ENCODE data around the gene LRRC75A. TPM values are rescaled to one million over a fixed set of nuclear protein-coding genes. Genes with fewer than 3 reads are reported as not detected.

The LRRC75A gene
- total RNA-seq, 1 donor from 2014 or later = 1.8 TPM

GRCh38 chr17:16435925-16436886 is 55.8 kb downstream of the LRRC75A start:
- peaks cover 25% of the 10 kb centered on the region for H3K4me1 Mint-ChIP-seq (ENCODE audit: unreplicated experiment)
- H3K36me3 Mint-ChIP-seq (ENCODE audit: unreplicated experiment) = peaks cover 8% of the 10 kb centered on the region
- TF ChIP-seq, protein P1, sequence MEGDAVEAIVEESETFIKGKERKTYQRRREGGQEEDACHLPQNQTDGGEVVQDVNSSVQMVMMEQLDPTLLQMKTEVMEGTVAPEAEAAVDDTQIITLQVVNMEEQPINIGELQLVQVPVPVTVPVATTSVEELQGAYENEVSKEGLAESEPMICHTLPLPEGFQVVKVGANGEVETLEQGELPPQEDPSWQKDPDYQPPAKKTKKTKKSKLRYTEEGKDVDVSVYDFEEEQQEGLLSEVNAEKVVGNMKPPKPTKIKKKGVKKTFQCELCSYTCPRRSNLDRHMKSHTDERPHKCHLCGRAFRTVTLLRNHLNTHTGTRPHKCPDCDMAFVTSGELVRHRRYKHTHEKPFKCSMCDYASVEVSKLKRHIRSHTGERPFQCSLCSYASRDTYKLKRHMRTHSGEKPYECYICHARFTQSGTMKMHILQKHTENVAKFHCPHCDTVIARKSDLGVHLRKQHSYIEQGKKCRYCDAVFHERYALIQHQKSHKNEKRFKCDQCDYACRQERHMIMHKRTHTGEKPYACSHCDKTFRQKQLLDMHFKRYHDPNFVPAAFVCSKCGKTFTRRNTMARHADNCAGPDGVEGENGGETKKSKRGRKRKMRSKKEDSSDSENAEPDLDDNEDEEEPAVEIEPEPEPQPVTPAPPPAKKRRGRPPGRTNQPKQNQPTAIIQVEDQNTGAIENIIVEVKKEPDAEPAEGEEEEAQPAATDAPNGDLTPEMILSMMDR (IDR thresholded peaks at IDR 0.05) = no peak
- no peaks in the 10 kb centered on the region for H3K9me3 Mint-ChIP-seq (ENCODE audit: unreplicated experiment)
- no peaks in the 10 kb centered on the region for H3K27me3 Mint-ChIP-seq (ENCODE audit: unreplicated experiment)
- H3K4me3 Mint-ChIP-seq (ENCODE audit: unreplicated experiment) = no peak overlapping the region
- DNase-seq (ENCODE audit: extremely low spot score, unreplicated experiment) = no peak
- no peak overlapping the region for H3K27ac Mint-ChIP-seq (ENCODE audit: unreplicated experiment)

GRCh38 chr17:16434662-16435061 is 57.3 kb downstream of the LRRC75A start:
- Mint-ChIP-seq H3K4me1 (ENCODE audit: unreplicated experiment) (peaks cover 9% of the 10 kb centered on the region), H3K36me3 (ENCODE audit: unreplicated experiment) (no peaks in the 10 kb centered on the region), H3K9me3 (ENCODE audit: unreplicated experiment) (no peaks in the 10 kb centered on the region), H3K27me3 (ENCODE audit: unreplicated experiment) (no peaks in the 10 kb centered on the region), H3K27ac (ENCODE audit: unreplicated experiment) (no peak overlapping the region), H3K4me3 (ENCODE audit: unreplicated experiment) (no peak overlapping the region)
- TF ChIP-seq, protein P1 (IDR thresholded peaks at IDR 0.05) = no peak
- no peak for DNase-seq (ENCODE audit: extremely low spot score, unreplicated experiment)

GRCh38 chr17:16433514-16433913 is 58.5 kb downstream of the LRRC75A start:
- H3K9me3 Mint-ChIP-seq (ENCODE audit: unreplicated experiment) = no peaks in the 10 kb centered on the region
- TF ChIP-seq, protein P1 (IDR thresholded peaks at IDR 0.05) = no peak
- peaks cover 5% of the 10 kb centered on the region for H3K4me1 Mint-ChIP-seq (ENCODE audit: unreplicated experiment)
- no peak overlapping the region for H3K27ac Mint-ChIP-seq (ENCODE audit: unreplicated experiment)
- no peaks in the 10 kb centered on the region for H3K27me3 Mint-ChIP-seq (ENCODE audit: unreplicated experiment)
- no peak for DNase-seq (ENCODE audit: extremely low spot score, unreplicated experiment)
- H3K36me3 Mint-ChIP-seq (ENCODE audit: unreplicated experiment) = no peaks in the 10 kb centered on the region
- H3K4me3 Mint-ChIP-seq (ENCODE audit: unreplicated experiment) = no peak overlapping the region

DNA sequence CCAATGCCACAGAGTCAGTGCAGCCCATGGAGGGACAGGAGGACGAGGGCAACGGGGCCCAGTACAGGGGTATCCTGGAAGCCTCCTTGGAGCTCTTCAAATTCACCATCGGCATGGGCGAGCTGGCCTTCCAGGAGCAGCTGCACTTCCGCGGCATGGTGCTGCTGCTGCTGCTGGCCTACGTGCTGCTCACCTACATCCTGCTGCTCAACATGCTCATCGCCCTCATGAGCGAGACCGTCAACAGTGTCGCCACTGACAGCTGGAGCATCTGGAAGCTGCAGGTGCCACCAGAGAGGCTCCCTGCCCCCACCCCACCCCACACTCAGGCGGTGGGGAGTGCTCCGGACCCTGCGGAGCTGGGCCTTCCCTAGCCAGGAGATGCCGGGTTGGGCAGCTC is 60.0 kb downstream of the LRRC75A start:
- H3K27me3 Mint-ChIP-seq (ENCODE audit: unreplicated experiment) = no peaks in the 10 kb centered on the region
- H3K27ac Mint-ChIP-seq (ENCODE audit: unreplicated experiment) = no peak overlapping the region
- DNase-seq (ENCODE audit: extremely low spot score, unreplicated experiment) = no peak
- H3K4me3 Mint-ChIP-seq (ENCODE audit: unreplicated experiment) = no peak overlapping the region
- H3K4me1 Mint-ChIP-seq (ENCODE audit: unreplicated experiment) = no peaks in the 10 kb centered on the region
- H3K9me3 Mint-ChIP-seq (ENCODE audit: unreplicated experiment) = no peaks in the 10 kb centered on the region
- H3K36me3 Mint-ChIP-seq (ENCODE audit: unreplicated experiment) = no peaks in the 10 kb centered on the region
- TF ChIP-seq, protein P1 (IDR thresholded peaks at IDR 0.05) = no peak

- no peak overlapping the region for H3K4me3 Mint-ChIP-seq (ENCODE audit: unreplicated experiment)
- DNase-seq (ENCODE audit: extremely low spot score, unreplicated experiment) = no peak
- TF ChIP-seq, protein P1 (IDR thresholded peaks at IDR 0.05) = no peak
- no peaks in the 10 kb centered on the region for H3K36me3 Mint-ChIP-seq (ENCODE audit: unreplicated experiment)
- H3K4me1 Mint-ChIP-seq (ENCODE audit: unreplicated experiment) = no peaks in the 10 kb centered on the region
- no peaks in the 10 kb centered on the region for H3K27me3 Mint-ChIP-seq (ENCODE audit: unreplicated experiment)
- H3K9me3 Mint-ChIP-seq (ENCODE audit: unreplicated experiment) = no peaks in the 10 kb centered on the region
- H3K27ac Mint-ChIP-seq (ENCODE audit: unreplicated experiment) = no peak overlapping the region
Measured at GRCh38 chr17:16430650-16431049, 61.3 kb downstream of the LRRC75A start.
